Stomach smooth muscle (tissue), 2 donors: ENCODE data around the gene CEPT1.
A peak's percentile ranks its signal among the peaks of the same experiment; 100 is the strongest.

ENCODE experiments used
- H3K27ac ChIP-seq: one replicate; pipeline ENCODE4 v1.7.0; 2013; ENCODE audit warnings: mild to moderate bottlenecking, low read length, inconsistent platforms
- H3K27me3 ChIP-seq, 2 donors: one replicate each; pipeline ENCODE4 v1.7.0; 2013; ENCODE audit warnings: low read length in 2 of 2; ENCODE audit not compliant: insufficient read depth in 2 of 2, control insufficient read depth in 1 of 2
- H3K36me3 ChIP-seq, 2 donors: one replicate each; pipeline ENCODE4 v1.7.0; 2013; ENCODE audit warnings: low read length in 2 of 2; ENCODE audit not compliant: control insufficient read depth in 2 of 2, insufficient read depth in 2 of 2
- H3K4me1 ChIP-seq: one replicate; pipeline ENCODE4 v1.7.0; 2013; ENCODE audit warnings: low read length; ENCODE audit not compliant: control insufficient read depth, insufficient read depth
- H3K4me3 ChIP-seq, 2 donors: one replicate each; pipeline ENCODE4 v1.7.0; 2013; ENCODE audit warnings: low read length in 2 of 2
- H3K9ac ChIP-seq, 2 donors: one replicate each; pipeline ENCODE4 v1.7.0; 2013; ENCODE audit warnings: low read length in 2 of 2, mild to moderate bottlenecking in 1 of 2
- H3K9me3 ChIP-seq, 2 donors: one replicate each; pipeline ENCODE4 v1.7.0; 2013; ENCODE audit warnings: low read length in 2 of 2; ENCODE audit not compliant: control insufficient read depth in 2 of 2
- donor health status: healthy.
- donor health status: Pancreatic carcinoma.

Gene CEPT1

GRCh38 chr1:111220302-111220890, 80.4 kb downstream of the CEPT1 start:
- Histone ChIP-seq H3K36me3 (no peaks in the 10 kb centered on the region), H3K27ac (no peak overlapping the region), H3K9me3 (no peaks in the 10 kb centered on the region), H3K4me1 (no peaks in the 10 kb centered on the region), H3K4me3 (no peak overlapping the region), H3K27me3 (peaks cover 0 to 3% of the 10 kb centered on the region in 2 donors), H3K9ac (no peak overlapping the region)

GRCh38 chr1:111221276-111221632, 81.2 kb downstream of the CEPT1 start:
- no peaks in the 10 kb centered on the region for H3K9me3 ChIP-seq
- no peaks in the 10 kb centered on the region for H3K4me1 ChIP-seq
- H3K9ac ChIP-seq: no peak overlapping the region
- no peak overlapping the region for H3K4me3 ChIP-seq
- peaks cover 0 to 3% of the 10 kb centered on the region in 2 donors for H3K27me3 ChIP-seq
- H3K27ac ChIP-seq: no peak overlapping the region
- H3K36me3 ChIP-seq: no peaks in the 10 kb centered on the region

GRCh38 chr1:111221633-111222291, 81.7 kb downstream of the CEPT1 start:
- H3K27me3 ChIP-seq: peaks cover 0 to 3% of the 10 kb centered on the region in 2 donors
- H3K27ac ChIP-seq: no peak overlapping the region
- no peak overlapping the region for H3K9ac ChIP-seq
- no peaks in the 10 kb centered on the region for H3K9me3 ChIP-seq
- no peaks in the 10 kb centered on the region for H3K36me3 ChIP-seq
- H3K4me3 ChIP-seq: no peak overlapping the region
- no peaks in the 10 kb centered on the region for H3K4me1 ChIP-seq

GRCh38 chr1:111222308-111223125, 82.5 kb downstream of the CEPT1 start:
- H3K27ac ChIP-seq: no peak overlapping the region
- H3K27me3 ChIP-seq: peaks cover 0 to 3% of the 10 kb centered on the region in 2 donors
- H3K4me1 ChIP-seq: no peaks in the 10 kb centered on the region
- H3K9ac ChIP-seq: peak overlapping the region in 1 of 2 donors; percentile 42
- H3K4me3 ChIP-seq: no peak overlapping the region
- H3K36me3 ChIP-seq: no peaks in the 10 kb centered on the region
- no peaks in the 10 kb centered on the region for H3K9me3 ChIP-seq

GRCh38 chr1:111223126-111223685, 83.2 kb downstream of the CEPT1 start:
- H3K27ac ChIP-seq: no peak overlapping the region
- H3K9ac ChIP-seq: peak overlapping the region in 1 of 2 donors; percentile 42
- no peaks in the 10 kb centered on the region for H3K4me1 ChIP-seq
- no peaks in the 10 kb centered on the region for H3K9me3 ChIP-seq
- H3K4me3 ChIP-seq: no peak overlapping the region
- H3K27me3 ChIP-seq: peaks cover 0 to 3% of the 10 kb centered on the region in 2 donors
- H3K36me3 ChIP-seq: no peaks in the 10 kb centered on the region

GRCh38 chr1:111225091-111225490, 85.1 kb downstream of the CEPT1 start:
- Histone ChIP-seq H3K4me1 (no peaks in the 10 kb centered on the region), H3K9ac (no peak overlapping the region)

GRCh38 chr1:111225717-111226400, 85.8 kb downstream of the CEPT1 start:
- H3K9ac ChIP-seq: no peak overlapping the region
- no peaks in the 10 kb centered on the region for H3K27me3 ChIP-seq
- no peaks in the 10 kb centered on the region for H3K4me1 ChIP-seq
- no peak overlapping the region for H3K27ac ChIP-seq
- no peaks in the 10 kb centered on the region for H3K36me3 ChIP-seq
- no peaks in the 10 kb centered on the region for H3K9me3 ChIP-seq
- no peak overlapping the region for H3K4me3 ChIP-seq

More at GRCh38 chr1:111225091-111225490, 85.1 kb downstream of the CEPT1 start:
- Histone ChIP-seq H3K4me3 (no peak overlapping the region), H3K27me3 (peaks cover 0 to 3% of the 10 kb centered on the region in 2 donors), H3K9me3 (no peaks in the 10 kb centered on the region), H3K36me3 (no peaks in the 10 kb centered on the region), H3K27ac (no peak overlapping the region)

GRCh38 chr1:111227434-111227833, 87.4 kb downstream of the CEPT1 start, which contains the start of gene CHI3L2:
TSS of gene CHI3L2 (plus strand) at chr1:111227713. CDS start at chr1:111227730, 17 bp downstream.
- H3K4me3 ChIP-seq: no peak within 1 kb of the TSS
- no peaks in the 10 kb centered on the region for H3K4me1 ChIP-seq
- no peaks in the 10 kb centered on the region for H3K27me3 ChIP-seq
- H3K9me3 ChIP-seq: no peaks in the 10 kb centered on the region
- no peaks in the 10 kb centered on the region for H3K36me3 ChIP-seq
- no peak within 1 kb of the TSS for H3K9ac ChIP-seq
- H3K27ac ChIP-seq: no peak within 1 kb of the TSS

GRCh38 chr1:111227851-111228747, 88.1 kb downstream of the CEPT1 start:
- H3K9me3 ChIP-seq: no peaks in the 10 kb centered on the region
- no peak overlapping the region for H3K9ac ChIP-seq
- no peaks in the 10 kb centered on the region for H3K4me1 ChIP-seq
- H3K4me3 ChIP-seq: no peak overlapping the region
- no peaks in the 10 kb centered on the region for H3K27me3 ChIP-seq
- no peak overlapping the region for H3K27ac ChIP-seq
- no peaks in the 10 kb centered on the region for H3K36me3 ChIP-seq
